KMS-11 (cell line): ENCODE measurements around the gene CELF2.

ENCODE experiments used
- H2AFZ ChIP-seq: fragments of 200-600 bp; sonication (generic); 2 replicates; pipeline ENCODE4 v1.6.1; 2016; ENCODE audit warnings: antibody characterized with exemption, mixed run types, low read depth
- H3K27ac ChIP-seq: fragments of 200-600 bp; sonication (generic); 2 replicates; pipeline ENCODE4 v1.6.1; 2016; ENCODE audit warnings: mild to moderate bottlenecking, mixed run types
- H3K27me3 ChIP-seq: fragments of 200-600 bp; sonication (generic); 2 replicates; pipeline ENCODE4 v1.6.1; 2017; ENCODE audit warnings: mild to moderate bottlenecking, low read depth, mixed run types, moderate library complexity; ENCODE audit not compliant: insufficient read depth
- H3K36me3 ChIP-seq: fragments of 200-600 bp; sonication (generic); 2 replicates; pipeline ENCODE4 v1.6.1; 2017; ENCODE audit warnings: mild to moderate bottlenecking, mixed run types; ENCODE audit not compliant: insufficient read depth
- H3K4me1 ChIP-seq: fragments of 200-600 bp; sonication (generic); 2 replicates; pipeline ENCODE4 v1.6.1; 2016; ENCODE audit warnings: mild to moderate bottlenecking, low read depth, mixed run types; ENCODE audit not compliant: poor library complexity, severe bottlenecking
- H3K4me2 ChIP-seq: fragments of 200-600 bp; sonication (generic); 2 replicates; pipeline ENCODE4 v1.7.0; 2016; ENCODE audit warnings: mild to moderate bottlenecking, mixed run types
- H3K4me3 ChIP-seq: fragments of 200-600 bp; sonication (generic); IDR thresholded peaks from 2 replicates; pipeline ENCODE4 v1.6.1; 2017; ENCODE audit warnings: low read depth, low read length, mixed read lengths; ENCODE audit not compliant: insufficient read depth
- H3K79me2 ChIP-seq: fragments of 200-600 bp; sonication (generic); 2 replicates; pipeline ENCODE4 v1.6.1; 2016; ENCODE audit warnings: low read depth, mixed run types; ENCODE audit not compliant: insufficient read depth
- H3K9ac ChIP-seq: fragments of 200-600 bp; sonication (generic); 2 replicates; pipeline ENCODE4 v1.6.1; 2016; ENCODE audit warnings: mild to moderate bottlenecking, mixed run types
- H4K20me1 ChIP-seq: fragments of 200-600 bp; sonication (generic); 2 replicates; pipeline ENCODE4 v1.6.1; 2016; ENCODE audit warnings: mild to moderate bottlenecking, mixed run types; ENCODE audit not compliant: insufficient read depth
- TF ChIP-seq, protein P1 (sequence below): fragments of 200-600 bp; sonication (generic); conservative IDR thresholded peaks from 2 replicates; pipeline ENCODE4 v1.6.1; 2017; ENCODE audit warnings: low read depth, mild to moderate bottlenecking, antibody characterized with exemption, low read length, moderate library complexity, mixed read lengths

Gene CELF2

DNA sequence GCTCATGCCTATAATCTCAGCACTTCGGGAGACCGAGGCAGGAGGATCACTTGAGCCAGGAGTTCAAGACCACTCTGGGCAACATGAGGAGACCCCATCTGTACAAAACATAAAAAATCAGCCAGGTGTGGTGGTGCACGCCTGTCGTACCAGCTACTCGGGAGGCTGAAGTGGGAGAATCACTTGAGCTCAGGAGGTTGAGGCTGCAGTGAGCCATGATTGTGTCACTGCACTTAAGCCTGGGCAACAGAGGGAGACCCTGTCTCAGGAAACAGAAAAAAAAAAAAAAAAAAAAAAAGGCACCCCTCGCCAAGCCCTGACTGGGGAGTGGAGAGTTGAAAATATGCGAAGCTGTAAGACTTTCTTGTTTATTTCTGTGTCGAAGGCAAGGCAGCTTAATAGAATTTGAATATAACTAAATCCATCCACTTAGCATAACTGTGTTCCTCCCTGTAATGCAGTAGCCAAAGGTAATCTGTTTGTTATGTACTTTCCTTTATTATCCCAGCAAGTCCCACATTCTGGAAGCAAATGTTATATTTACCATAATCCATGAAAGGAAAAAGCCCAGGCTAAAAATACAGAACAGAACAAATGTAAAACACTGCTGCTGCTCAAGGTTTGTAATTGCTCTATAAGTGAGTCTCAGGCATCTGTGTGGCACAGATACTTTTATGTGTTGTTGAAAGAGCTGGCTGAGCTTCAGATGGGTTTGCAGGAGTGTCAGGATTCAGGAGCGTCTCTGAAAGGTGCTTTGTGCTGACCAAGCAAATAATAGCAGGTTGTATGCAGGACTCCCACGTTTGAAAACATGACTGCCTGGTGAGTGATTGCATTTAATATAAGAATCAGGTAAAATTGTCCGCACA lies 127.2 kb downstream of the CELF2 start:
- H3K27ac ChIP-seq: no peak overlapping the region
- H3K4me1 ChIP-seq: peaks cover 7% of the 10 kb centered on the region
- no peaks in the 10 kb centered on the region for H4K20me1 ChIP-seq
- TF ChIP-seq, protein P1, sequence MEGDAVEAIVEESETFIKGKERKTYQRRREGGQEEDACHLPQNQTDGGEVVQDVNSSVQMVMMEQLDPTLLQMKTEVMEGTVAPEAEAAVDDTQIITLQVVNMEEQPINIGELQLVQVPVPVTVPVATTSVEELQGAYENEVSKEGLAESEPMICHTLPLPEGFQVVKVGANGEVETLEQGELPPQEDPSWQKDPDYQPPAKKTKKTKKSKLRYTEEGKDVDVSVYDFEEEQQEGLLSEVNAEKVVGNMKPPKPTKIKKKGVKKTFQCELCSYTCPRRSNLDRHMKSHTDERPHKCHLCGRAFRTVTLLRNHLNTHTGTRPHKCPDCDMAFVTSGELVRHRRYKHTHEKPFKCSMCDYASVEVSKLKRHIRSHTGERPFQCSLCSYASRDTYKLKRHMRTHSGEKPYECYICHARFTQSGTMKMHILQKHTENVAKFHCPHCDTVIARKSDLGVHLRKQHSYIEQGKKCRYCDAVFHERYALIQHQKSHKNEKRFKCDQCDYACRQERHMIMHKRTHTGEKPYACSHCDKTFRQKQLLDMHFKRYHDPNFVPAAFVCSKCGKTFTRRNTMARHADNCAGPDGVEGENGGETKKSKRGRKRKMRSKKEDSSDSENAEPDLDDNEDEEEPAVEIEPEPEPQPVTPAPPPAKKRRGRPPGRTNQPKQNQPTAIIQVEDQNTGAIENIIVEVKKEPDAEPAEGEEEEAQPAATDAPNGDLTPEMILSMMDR: no peak
- no peaks in the 10 kb centered on the region for H3K27me3 ChIP-seq
- H3K4me2 ChIP-seq: no peak overlapping the region
- H3K9ac ChIP-seq: no peak overlapping the region
- no peaks in the 10 kb centered on the region for H3K36me3 ChIP-seq
- H2AFZ ChIP-seq: no peak overlapping the region
- H3K79me2 ChIP-seq: no peaks in the 10 kb centered on the region
- no peak overlapping the region for H3K4me3 ChIP-seq

DNA sequence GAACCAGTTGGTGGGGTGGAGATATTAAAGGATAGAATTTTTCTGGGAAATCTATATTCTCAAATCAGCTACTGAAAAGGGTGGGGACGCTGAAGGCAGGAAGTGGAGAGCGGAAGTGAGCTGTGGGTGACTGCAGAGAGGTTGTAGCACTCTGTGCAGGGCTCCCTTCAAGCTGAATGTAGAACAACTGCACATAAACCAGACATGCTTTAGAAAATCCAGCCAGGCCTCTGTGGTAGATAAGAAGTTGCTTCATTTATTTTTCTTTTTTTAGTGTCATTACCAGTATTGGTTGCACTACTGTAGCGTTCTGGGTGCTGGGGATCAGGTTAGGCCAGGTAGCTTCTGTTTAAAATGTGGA lies 127.8 kb downstream of the CELF2 start:
- Histone ChIP-seq H3K4me1 (peaks cover 13% of the 10 kb centered on the region), H3K27ac (no peak overlapping the region), H4K20me1 (no peaks in the 10 kb centered on the region), H3K36me3 (no peaks in the 10 kb centered on the region), H3K9ac (no peak overlapping the region), H3K79me2 (no peaks in the 10 kb centered on the region), H3K4me2 (no peak overlapping the region), H3K27me3 (no peaks in the 10 kb centered on the region), H3K4me3 (no peak overlapping the region), H2AFZ (no peak overlapping the region)
- TF ChIP-seq, protein P1: no peak

DNA sequence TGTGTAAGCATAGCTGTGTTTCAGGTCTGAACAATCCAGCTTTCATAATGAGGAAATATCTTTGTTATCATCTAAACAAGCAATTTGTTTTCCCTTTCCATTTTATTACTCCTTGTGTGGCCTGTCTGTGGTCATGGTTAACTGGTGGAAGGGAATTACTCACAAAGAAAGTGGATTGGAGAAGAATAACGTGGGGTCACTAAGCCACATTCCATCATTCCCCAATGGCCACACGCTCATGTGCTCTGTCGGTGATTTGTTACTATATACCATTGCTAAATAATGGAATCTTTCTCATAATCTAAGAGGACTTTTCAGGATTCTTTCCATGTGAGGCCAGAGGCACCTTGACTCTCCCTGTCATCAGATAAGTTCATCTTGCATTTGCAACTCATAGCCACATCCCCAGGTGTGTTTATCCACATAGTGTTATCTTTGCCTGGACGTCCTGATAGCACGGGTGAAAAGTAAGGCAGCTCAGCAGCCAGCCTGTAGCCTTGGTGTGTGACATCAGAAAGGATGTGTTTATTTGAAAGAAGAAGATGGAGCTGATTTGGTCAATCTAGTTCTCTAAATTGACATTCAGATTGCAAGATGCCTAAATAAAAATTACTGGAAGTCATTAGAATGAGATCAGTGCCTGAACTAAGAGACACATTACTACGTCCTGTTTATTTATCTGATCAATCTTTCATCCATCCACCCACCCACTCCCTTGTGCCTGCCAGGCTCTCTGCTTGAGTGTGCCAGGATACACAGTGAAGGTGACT lies 128.9 kb downstream of the CELF2 start:
- H3K27ac ChIP-seq: no peak overlapping the region
- H4K20me1 ChIP-seq: no peaks in the 10 kb centered on the region
- H3K4me1 ChIP-seq: peaks cover 18% of the 10 kb centered on the region
- H3K4me2 ChIP-seq: no peak overlapping the region
- H3K36me3 ChIP-seq: no peaks in the 10 kb centered on the region
- no peak overlapping the region for H3K4me3 ChIP-seq
- no peak overlapping the region for H3K9ac ChIP-seq
- H3K79me2 ChIP-seq: no peaks in the 10 kb centered on the region
- no peaks in the 10 kb centered on the region for H3K27me3 ChIP-seq
- TF ChIP-seq, protein P1: no peak
- no peak overlapping the region for H2AFZ ChIP-seq

DNA sequence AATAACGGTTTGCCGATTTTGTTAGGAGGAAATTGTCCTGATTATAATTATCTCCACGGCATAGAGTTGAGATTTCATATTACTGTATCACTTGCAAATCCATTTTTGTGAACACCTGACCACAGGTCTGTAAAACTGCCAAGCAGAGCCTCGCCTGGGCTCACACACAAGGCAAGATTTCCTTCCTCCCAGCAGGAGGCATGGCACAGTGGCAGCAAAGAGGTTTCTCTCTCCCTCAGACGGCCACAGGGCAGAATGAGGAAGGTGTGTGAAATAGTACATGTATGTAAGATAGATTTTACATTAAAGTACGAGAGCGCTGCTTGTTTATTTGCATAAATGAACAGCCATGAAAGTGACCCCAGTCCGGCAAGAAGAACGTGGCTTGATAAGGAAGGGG lies 130.1 kb downstream of the CELF2 start:
- H3K4me1 ChIP-seq: peaks cover 18% of the 10 kb centered on the region

More for the DNA sequence above, 130.1 kb downstream of the CELF2 start:
- Histone ChIP-seq H3K27me3 (no peaks in the 10 kb centered on the region), H3K27ac (no peak overlapping the region), H3K9ac (no peak overlapping the region), H3K79me2 (no peaks in the 10 kb centered on the region), H3K36me3 (no peaks in the 10 kb centered on the region), H3K4me3 (no peak overlapping the region), H3K4me2 (no peak overlapping the region), H2AFZ (no peak overlapping the region), H4K20me1 (no peaks in the 10 kb centered on the region)
- TF ChIP-seq, protein P1: no peak
